ENCODE results near the gene COG5.

Gene COG5

GRCh38 chr7:107164092-107164491 lies 399.6 kb downstream of the COG5 start:
- Histone ChIP-seq H3K9ac (no peak overlapping the region), H3K27me3 (ENCODE audit: insufficient read depth, low read depth) (no peaks in the 10 kb centered on the region), H2AFZ (ENCODE audit: low read depth) (no peak overlapping the region), H3K4me1 (ENCODE audit: low read depth, poor library complexity, severe bottlenecking) (peaks cover 9% of the 10 kb centered on the region), H4K20me1 (ENCODE audit: insufficient read depth) (no peaks in the 10 kb centered on the region), H3K36me3 (ENCODE audit: insufficient read depth) (no peaks in the 10 kb centered on the region), H3K4me2 (no peak overlapping the region), H3K27ac (no peak overlapping the region), H3K4me3 (IDR thresholded peaks at IDR 0.05; ENCODE audit: insufficient read depth, low read depth, low read length) (no peak overlapping the region), H3K79me2 (ENCODE audit: insufficient read depth, low read depth) (no peaks in the 10 kb centered on the region)
- TF ChIP-seq CTCF (conservative IDR thresholded peaks at IDR 0.05; ENCODE audit: low read depth, low read length): no peak

- TF ChIP-seq CTCF (conservative IDR thresholded peaks at IDR 0.05; ENCODE audit: low read depth, low read length): no peak
Measured at GRCh38 chr7:107162475-107162874, 401.2 kb downstream of the COG5 start.

GRCh38 chr7:107161415-107161814 lies 402.3 kb downstream of the COG5 start:
- no peaks in the 10 kb centered on the region for H3K79me2 ChIP-seq (ENCODE audit: insufficient read depth, low read depth)
- no peak overlapping the region for H2AFZ ChIP-seq (ENCODE audit: low read depth)
- no peaks in the 10 kb centered on the region for H3K27me3 ChIP-seq (ENCODE audit: insufficient read depth, low read depth)
- H3K4me1 ChIP-seq (ENCODE audit: low read depth, poor library complexity, severe bottlenecking): peaks cover 3% of the 10 kb centered on the region
- H3K36me3 ChIP-seq (ENCODE audit: insufficient read depth): no peaks in the 10 kb centered on the region
- no peak overlapping the region for H3K9ac ChIP-seq
- H3K27ac ChIP-seq: no peak overlapping the region
- H3K4me2 ChIP-seq: no peak overlapping the region
- no peaks in the 10 kb centered on the region for H4K20me1 ChIP-seq (ENCODE audit: insufficient read depth)
- TF ChIP-seq CTCF (conservative IDR thresholded peaks at IDR 0.05; ENCODE audit: low read depth, low read length): no peak
- H3K4me3 ChIP-seq (IDR thresholded peaks at IDR 0.05; ENCODE audit: insufficient read depth, low read depth, low read length): no peak overlapping the region

More at GRCh38 chr7:107162475-107162874, 401.2 kb downstream of the COG5 start:
- Histone ChIP-seq H3K27me3 (ENCODE audit: insufficient read depth, low read depth) (no peaks in the 10 kb centered on the region), H4K20me1 (ENCODE audit: insufficient read depth) (no peaks in the 10 kb centered on the region), H3K4me3 (IDR thresholded peaks at IDR 0.05; ENCODE audit: insufficient read depth, low read depth, low read length) (no peak overlapping the region), H3K4me1 (ENCODE audit: low read depth, poor library complexity, severe bottlenecking) (peaks cover 9% of the 10 kb centered on the region), H2AFZ (ENCODE audit: low read depth) (no peak overlapping the region), H3K4me2 (no peak overlapping the region), H3K79me2 (ENCODE audit: insufficient read depth, low read depth) (no peaks in the 10 kb centered on the region), H3K9ac (no peak overlapping the region), H3K36me3 (ENCODE audit: insufficient read depth) (no peaks in the 10 kb centered on the region), H3K27ac (no peak overlapping the region)

GRCh38 chr7:107160389-107160788 lies 403.3 kb downstream of the COG5 start:
- Histone ChIP-seq H2AFZ (ENCODE audit: low read depth) (no peak overlapping the region), H3K4me1 (ENCODE audit: low read depth, poor library complexity, severe bottlenecking) (no peaks in the 10 kb centered on the region), H3K4me2 (no peak overlapping the region), H3K9ac (no peak overlapping the region), H3K4me3 (IDR thresholded peaks at IDR 0.05; ENCODE audit: insufficient read depth, low read depth, low read length) (no peak overlapping the region), H3K27me3 (ENCODE audit: insufficient read depth, low read depth) (no peaks in the 10 kb centered on the region), H3K27ac (no peak overlapping the region), H4K20me1 (ENCODE audit: insufficient read depth) (no peaks in the 10 kb centered on the region), H3K36me3 (ENCODE audit: insufficient read depth) (no peaks in the 10 kb centered on the region), H3K79me2 (ENCODE audit: insufficient read depth, low read depth) (no peaks in the 10 kb centered on the region)
- TF ChIP-seq CTCF (conservative IDR thresholded peaks at IDR 0.05; ENCODE audit: low read depth, low read length): no peak

All from KMS-11 (cell line).